GM12878 (cell line): ENCODE data around the gene KRTAP5-4. TPM values are rescaled to one million over a fixed set of nuclear protein-coding genes. Genes with fewer than 3 reads are reported as not detected.

Source experiments
- ATAC-seq: fragments of 200-7000 bp; cut with Tn5 transposase; 3 replicates; pipeline ENCODE4 v1.9.1; 2020; ENCODE audit warnings: mild to moderate bottlenecking, moderate library complexity
- BruUV-seq: library from RNA; stranded (reverse); fragments of 400-500 nt; replicated peaks from 2 replicates; lab custom pipeline; 2021; lab: Mats Ljungman, UMichigan
- CTCF ChIA-PET: fragments of 300-600 bp; sonication (Branson Sonifier 250); formaldehyde crosslinking; extraction: SDS; loops from one replicate; lab custom pipeline; 2021; ENCODE audit warnings: inconsistent platforms; lab: Yijun Ruan, JAX
- POLR2A ChIA-PET: fragments of 350-600 bp; formaldehyde crosslinking; extraction: SDS; loops from one replicate; lab custom pipeline; 2021; ENCODE audit warnings: inconsistent platforms; lab: Charles Lee
- RAD21 ChIA-PET: fragments of 300-600 bp; sonication (Branson Sonifier 250); formaldehyde crosslinking; loops from one replicate; lab custom pipeline; 2023; ENCODE audit warnings: antibody characterized with exemption; ENCODE audit not compliant: unreplicated experiment; lab: Charles Lee
- SMC1A ChIA-PET: fragments of 300-600 bp; sonication (Branson Sonifier 250); formaldehyde crosslinking; loops from one replicate; lab custom pipeline; 2023; ENCODE audit not compliant: unreplicated experiment, uncharacterized antibody; lab: Charles Lee
- DNase-seq: peaks from one replicate; pipeline ENCODE4 v3.0.0-alpha.2; 2011; ENCODE audit warnings: low read depth, low spot score
- FAIRE-seq: peaks from 3 replicates; lab custom pipeline; 2011; peaks lifted over from hg19 to GRCh38; lab: Jason Lieb, UNC
- H2AFZ ChIP-seq: 2 replicates; pipeline ENCODE4 v1.6.0; 2011; ENCODE audit warnings: low read depth, low read length, control low read depth; ENCODE audit not compliant: control insufficient read depth
- H3K27ac ChIP-seq: 2 replicates; pipeline ENCODE4 v1.5.1; 2011; ENCODE audit warnings: control low read depth; ENCODE audit not compliant: control insufficient read depth, insufficient read depth
- H3K27me3 ChIP-seq, 2 experiments: replicated peaks in 1 of 2; 2 replicates each; pipeline versions ENCODE4 v1.6.0 to v1.6.1; 2011; ENCODE audit warnings: low read length in 1 of 2; ENCODE audit not compliant: control insufficient read depth in 2 of 2, insufficient read depth in 2 of 2
- H3K36me3 ChIP-seq, 2 experiments: 2 replicates each; pipeline ENCODE4 v1.5.1; 2011; ENCODE audit warnings: low read length in 1 of 2; ENCODE audit not compliant: control insufficient read depth in 2 of 2, insufficient read depth in 2 of 2
- H3K4me1 ChIP-seq: 2 replicates; pipeline ENCODE4 v1.6.1; 2011; ENCODE audit warnings: mild to moderate bottlenecking, low read length, moderate library complexity, mixed read lengths; ENCODE audit not compliant: control insufficient read depth, insufficient read depth
- H3K4me2 ChIP-seq: 2 replicates; pipeline ENCODE4 v1.6.0; 2011; ENCODE audit warnings: control low read depth; ENCODE audit not compliant: control insufficient read depth, insufficient read depth
- H3K4me3 ChIP-seq: fragments of 200-600 bp; sonication (generic); 2 replicates; pipeline ENCODE4 v1.5.1; 2016
- H3K79me2 ChIP-seq: 2 replicates; pipeline ENCODE4 v1.6.0; 2011; ENCODE audit warnings: low read length; ENCODE audit not compliant: control insufficient read depth, insufficient read depth
- H3K9ac ChIP-seq: 2 replicates; pipeline ENCODE4 v1.8.0; 2011; ENCODE audit warnings: low read length, control low read depth, mixed read lengths; ENCODE audit not compliant: control insufficient read depth, insufficient read depth
- H3K9me3 ChIP-seq: replicated peaks from 3 replicates; pipeline ENCODE4 v1.5.1; 2011; ENCODE audit warnings: mild to moderate bottlenecking, low read length; ENCODE audit not compliant: control insufficient read depth, insufficient read depth
- H4K20me1 ChIP-seq: 2 replicates; pipeline ENCODE4 v1.6.0; 2011; ENCODE audit not compliant: control insufficient read depth, insufficient read depth
- CEBPB ChIP-seq, 2 experiments: fragments of 150-350 bp in 1 of 2; IDR thresholded peaks; 2 replicates each; pipeline ENCODE4 v1.6.1; 2012 to 2014; ENCODE audit warnings: low read depth in 2 of 2, low read length in 2 of 2, borderline replicate concordance in 1 of 2, inconsistent platforms in 1 of 2
- CHD2 ChIP-seq: IDR thresholded peaks from 2 replicates; pipeline ENCODE4 v1.6.1; 2011; ENCODE audit warnings: low read depth, low read length, improper control_type of control experiment, borderline replicate concordance
- NR2C2 ChIP-seq: IDR thresholded peaks from 2 replicates; pipeline ENCODE4 v1.6.1; 2011; ENCODE audit warnings: borderline replicate concordance, low read depth; ENCODE audit not compliant: control insufficient read depth, insufficient read length
- PAX5 ChIP-seq: IDR thresholded peaks from 2 replicates; pipeline ENCODE4 v1.6.1; 2011; ENCODE audit warnings: low read depth, low read length, borderline replicate concordance
- POLR2AphosphoS2 ChIP-seq: IDR thresholded peaks from 2 replicates; pipeline ENCODE4 v1.6.1; 2011; ENCODE audit warnings: low read depth, mild to moderate bottlenecking, low read length, improper control_type of control experiment, moderate library complexity
- SMAD1 ChIP-seq: fragments of 450-650 bp; IDR thresholded peaks from 2 replicates; pipeline ENCODE4 v1.6.1; 2018; ENCODE audit warnings: mild to moderate bottlenecking, low read depth; ENCODE audit not compliant: partially characterized antibody
- SMARCA5 ChIP-seq: fragments of 450-650 bp; IDR thresholded peaks from 2 replicates; pipeline ENCODE4 v1.6.1; 2017; ENCODE audit warnings: mild to moderate bottlenecking
- SRF ChIP-seq, 2 experiments: IDR thresholded peaks; 2 replicates each; pipeline ENCODE4 v1.6.1; 2011; ENCODE audit warnings: low read depth in 2 of 2, low read length in 2 of 2, mild to moderate bottlenecking in 1 of 2, moderate library complexity in 1 of 2
- STAT3 ChIP-seq: IDR thresholded peaks from 2 replicates; pipeline ENCODE4 v1.6.1; 2011; ENCODE audit warnings: low read depth, low read length, improper control_type of control experiment
- WGBS: methylation state at CpG from one replicate; pipeline ENCODE4 v1.1.6; 2016; ENCODE audit warnings: low lambda C conversion rate; ENCODE audit not compliant: insufficient replicate concordance, insufficient coverage; ENCODE audit errors: missing lambda C conversion rate; 5-methylcytosine and 5-hydroxymethylcytosine counted together
- in situ Hi-C: fragments of 300-500 bp; cut with MboI; formaldehyde crosslinking; loops from 9 replicates; pipeline ENCODE4 v1.14.3; 2018; ENCODE audit warnings: mixed read lengths
- intact Hi-C: fragments of 100-400 bp; cut with micrococcal nuclease; formaldehyde crosslinking; loops from one replicate; pipeline ENCODE4 v1.14.2; 2022; ENCODE audit not compliant: unreplicated experiment
- polyA plus RNA-seq, 11 experiments: library from polyadenylated mRNA; depleted of rRNA in 4 of 11; unstranded in 6 of 11; stranded (reverse) in 5 of 11; fragments of >200 nt; fragmentation: Nextera tagmentation in 4 of 11; fragmentation: Illumina TruSeq in 1 of 11; extraction: Ambion mirVana in 4 of 11; extraction: Trizol in 1 of 11; gene quantifications; 1 replicate in 1 of 11; 2 replicates in 10 of 11; pipeline versions ENCODE4 v1.2.1 to v1.2.3, GENCODE V29; 2011 to 2016; ENCODE audit warnings: inconsistent platforms in 2 of 11, missing spikeins in 2 of 11, low read depth in 1 of 11
- total RNA-seq, 4 experiments: library from RNA; depleted of rRNA in 3 of 4; stranded (reverse); fragments of >200 nt in 3 of 4; fragmentation: Illumina TruSeq in 1 of 4; extraction: Trizol in 1 of 4; gene quantifications; 2 replicates each; pipeline versions ENCODE4 v1.2.1 to v1.2.3, GENCODE V29; 2013 to 2021

KRTAP5-4 gene
- total and polyA plus RNA-seq, 10 of the 15 experiments (the other 5 are each of a cell fraction or from before 2014, with no cell fraction given): not detected

GRCh38 chr11:1573903-1574237 is 48.1 kb downstream of the KRTAP5-4 start:
- FAIRE-seq (no peak), DNase-seq (no peak), ATAC-seq (no peak; the same call in 2 of the 3 replicates)
- Histone ChIP-seq H2AFZ (no peak overlapping the region), H3K79me2 (no peaks in the 10 kb centered on the region), H3K9me3 (peaks cover 4% of the 10 kb centered on the region; the same call in 1 of the 3 replicates), H3K4me2 (0 out of 2 replicates have a peak overlapping the region, but pooled peaks have one; percentile 3), H3K9ac (no peak overlapping the region), H3K4me3 (no peak overlapping the region), H3K27ac (no peak overlapping the region), H3K4me1 (no peaks in the 10 kb centered on the region), H3K36me3 (no peaks in the 10 kb centered on the region), H3K27me3 (peaks cover 2 to 10% of the 10 kb centered on the region in 2 experiments; a peak in 3 of 4 replicates), H4K20me1 (no peaks in the 10 kb centered on the region)
- intact Hi-C loops (loop anchor here (2.0 to 10.0 kb wide), 4 partner anchors 121 to 459 kb away; partner anchors contain the start of gene TOLLIP), in situ Hi-C loops (no loop called here)
- WGBS: 4% methylated on average over 7 of the region's 7 CpGs
- ChIA-PET SMC1A (interaction anchor here (1.4 to 2.0 kb wide), 2 partner anchors 25 to 458 kb away, joined by 3 to 8 read pairs; no protein-coding TSS in a partner anchor), RAD21 (interaction anchor here (1.3 to 2.5 kb wide), 3 partner anchors 27 to 59 kb away, joined by 4 to 23 read pairs (median 11); no protein-coding TSS in a partner anchor), CTCF (interaction anchor here (1.0 to 2.4 kb wide), 9 partner anchors 9 to 371 kb away, joined by 3 to 20 read pairs (median 7); no protein-coding TSS in a partner anchor), POLR2A (no interaction called here)
- no TSS peak for BruUV-seq
- TF ChIP-seq SMAD1 (no peak), CHD2 (no peak), SMARCA5 (no peak), CEBPB (IDR thresholded peaks at IDR 0.05; ENCODE audit: borderline replicate concordance in 1 of 2, low read depth in 2 of 2, low read length in 2 of 2) (no peak), STAT3 (no peak), POLR2AphosphoS2 (no peak), SRF (IDR thresholded peaks at IDR 0.05; ENCODE audit: low read depth in 2 of 2, low read length in 2 of 2) (no peak), PAX5 (no peak), NR2C2 (no peak)
